Neural progenitor cell (in vitro differentiated cells): ENCODE results near the gene IQGAP2.

Experiments
- CTCF ChIP-seq: fragments of 200-600 bp; sonication (generic); IDR thresholded peaks from 2 replicates; pipeline ENCODE4 v1.5.1; 2017; ENCODE audit warnings: antibody characterized with exemption, mild to moderate bottlenecking
- EZH2phosphoT487 ChIP-seq: fragments of 200-600 bp; sonication (generic); IDR thresholded peaks from 2 replicates; pipeline ENCODE4 v1.6.1; 2017; ENCODE audit warnings: antibody characterized with exemption

- no peak for TF ChIP-seq CTCF
- no peak for TF ChIP-seq EZH2phosphoT487
These were observed 302.5 kb downstream of the IQGAP2 start for GRCh38 chr5:76705574-76705973.
